Fibroblast of lung (primary cell): ENCODE results near the gene ZNF827. TPM values are rescaled to one million over a fixed set of nuclear protein-coding genes. Genes with fewer than 3 reads are reported as not detected.

Experiments
- DNase-seq, 2 donors: peaks; one replicate each; pipeline versions ENCODE4 v3.0.0 to v3.0.0-alpha.2; 2010; ENCODE audit warnings: low read depth in 2 of 2
- H2AFZ ChIP-seq: 2 replicates; pipeline ENCODE4 v1.5.1; 2012; ENCODE audit warnings: low read length, control low read depth, inconsistent platforms
- H3K27ac ChIP-seq: 2 replicates; pipeline ENCODE4 v1.5.1; 2011; ENCODE audit warnings: low read length, control low read depth; ENCODE audit not compliant: insufficient read depth
- H3K27me3 ChIP-seq: 2 replicates; pipeline ENCODE4 v1.5.1; 2011; ENCODE audit warnings: mild to moderate bottlenecking, low read length; ENCODE audit not compliant: control insufficient read depth, insufficient read depth
- H3K36me3 ChIP-seq: 2 replicates; pipeline ENCODE4 v1.5.1; 2011; ENCODE audit warnings: low read length; ENCODE audit not compliant: control insufficient read depth, insufficient read depth
- H3K4me1 ChIP-seq: 2 replicates; pipeline ENCODE4 v1.5.1; 2011; ENCODE audit warnings: low read length; ENCODE audit not compliant: control insufficient read depth, insufficient read depth; ENCODE audit errors: extremely low read depth
- H3K4me2 ChIP-seq: 2 replicates; pipeline ENCODE4 v1.5.1; 2011; ENCODE audit warnings: low read length, control low read depth; ENCODE audit not compliant: insufficient read depth; ENCODE audit errors: extremely low read depth
- H3K4me3 ChIP-seq, 4 experiments: fragments of 200-600 bp in 1 of 4; sonication (generic) in 1 of 4; replicated peaks in 1 of 4; 2 replicates each; pipeline ENCODE4 v1.5.1; 2011 to 2016; ENCODE audit warnings: low read length in 4 of 4, low read depth in 3 of 4, mild to moderate bottlenecking in 3 of 4, control low read depth in 2 of 4, inconsistent platforms in 1 of 4, mixed read lengths in 1 of 4; ENCODE audit not compliant: insufficient read depth in 1 of 4; ENCODE audit errors: control extremely low read depth in 1 of 4
- H3K79me2 ChIP-seq: 2 replicates; pipeline ENCODE4 v1.5.1; 2012; ENCODE audit warnings: mild to moderate bottlenecking, low read length, inconsistent platforms; ENCODE audit not compliant: control insufficient read depth, insufficient read depth
- H3K9ac ChIP-seq: 2 replicates; pipeline ENCODE4 v1.5.1; 2011; ENCODE audit warnings: mild to moderate bottlenecking, low read length, control low read depth; ENCODE audit not compliant: insufficient read depth
- H3K9me3 ChIP-seq: 2 replicates; pipeline ENCODE4 v1.5.1; 2012; ENCODE audit warnings: low read depth, low read length; ENCODE audit not compliant: control insufficient read depth, insufficient read depth
- H4K20me1 ChIP-seq: 2 replicates; pipeline ENCODE4 v1.5.1; 2011; ENCODE audit warnings: low read length; ENCODE audit not compliant: control insufficient read depth, insufficient read depth; ENCODE audit errors: extremely low read depth
- EZH2 ChIP-seq: IDR thresholded peaks from 2 replicates; pipeline ENCODE4 v1.5.1; 2012; ENCODE audit warnings: low read length, control low read depth, mild to moderate bottlenecking; ENCODE audit errors: missing control alignments
- polyA plus RNA-seq, 2 donors: library from polyadenylated mRNA; depleted of rRNA in 1 of 2; stranded (reverse) in 1 of 2; unstranded in 1 of 2; fragments of >200 nt; gene quantifications; 2 replicates each; pipeline ENCODE4 v1.2.1, GENCODE V29; 2011 to 2012; ENCODE audit warnings: missing spikeins in 1 of 2
- total RNA-seq: library from RNA; depleted of rRNA; stranded (reverse); fragments of >200 nt; gene quantifications from 2 replicates; pipeline ENCODE4 v1.2.1, GENCODE V29; 2014
- TF ChIP-seq, protein P1 (sequence below), 2 donors: IDR thresholded peaks in 1 of 2; conservative IDR thresholded peaks in 1 of 2; 1 replicate in 1 of 2; 2 replicates in 1 of 2; pipeline ENCODE4 v1.5.1; 2011 to 2012; ENCODE audit warnings: low read length in 2 of 2, control low read depth in 1 of 2, inconsistent platforms in 1 of 2, low read depth in 1 of 2, mild to moderate bottlenecking in 1 of 2

The ZNF827 gene
- total and polyA plus RNA-seq, 2 donors (not counting 1 experiment from before 2014, with no cell fraction given): 5.8 to 7.1 TPM

DNA sequence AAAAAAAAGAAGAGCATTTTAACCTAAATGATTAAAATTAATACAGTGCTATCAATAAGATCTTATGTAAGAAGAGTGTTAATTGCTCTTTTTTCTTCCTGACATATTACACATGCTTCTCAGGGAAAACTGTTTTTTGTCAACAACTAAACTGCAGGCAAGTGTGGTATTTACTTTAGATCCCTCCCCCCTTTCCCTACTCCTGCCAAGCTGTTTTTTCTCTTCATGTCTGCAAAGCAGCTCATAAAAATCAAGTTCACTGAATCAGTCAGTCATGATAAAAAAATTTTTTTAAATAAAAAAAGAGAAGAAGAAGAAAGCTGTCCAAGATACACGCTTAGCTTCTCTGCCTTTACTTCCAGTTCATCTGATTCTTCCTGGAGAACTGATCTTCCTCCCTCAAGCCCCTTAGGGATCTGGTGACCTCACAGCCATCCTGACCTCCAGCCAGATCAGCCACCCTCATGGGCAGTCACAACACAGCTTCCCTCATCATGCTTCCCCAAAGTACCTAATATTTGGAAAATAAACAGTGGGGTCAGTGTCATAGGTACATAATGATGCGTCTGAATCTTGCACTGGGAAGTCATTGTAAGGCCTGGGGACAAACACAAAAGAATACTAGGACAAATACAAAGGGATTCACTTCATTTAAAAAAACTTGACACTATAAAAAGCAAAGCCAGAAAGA is 87.0 kb downstream of the ZNF827 start:
- no peaks in the 10 kb centered on the region for H3K9me3 ChIP-seq
- no peaks in the 10 kb centered on the region for H3K36me3 ChIP-seq
- H3K27me3 ChIP-seq: no peaks in the 10 kb centered on the region
- no peaks in the 10 kb centered on the region for H3K79me2 ChIP-seq
- H4K20me1 ChIP-seq: no peaks in the 10 kb centered on the region
- H3K27ac ChIP-seq: no peak overlapping the region
- no peak overlapping the region for H3K4me3 ChIP-seq
- H3K4me1 ChIP-seq: no peaks in the 10 kb centered on the region
- no peak for TF ChIP-seq EZH2
- TF ChIP-seq, protein P1, sequence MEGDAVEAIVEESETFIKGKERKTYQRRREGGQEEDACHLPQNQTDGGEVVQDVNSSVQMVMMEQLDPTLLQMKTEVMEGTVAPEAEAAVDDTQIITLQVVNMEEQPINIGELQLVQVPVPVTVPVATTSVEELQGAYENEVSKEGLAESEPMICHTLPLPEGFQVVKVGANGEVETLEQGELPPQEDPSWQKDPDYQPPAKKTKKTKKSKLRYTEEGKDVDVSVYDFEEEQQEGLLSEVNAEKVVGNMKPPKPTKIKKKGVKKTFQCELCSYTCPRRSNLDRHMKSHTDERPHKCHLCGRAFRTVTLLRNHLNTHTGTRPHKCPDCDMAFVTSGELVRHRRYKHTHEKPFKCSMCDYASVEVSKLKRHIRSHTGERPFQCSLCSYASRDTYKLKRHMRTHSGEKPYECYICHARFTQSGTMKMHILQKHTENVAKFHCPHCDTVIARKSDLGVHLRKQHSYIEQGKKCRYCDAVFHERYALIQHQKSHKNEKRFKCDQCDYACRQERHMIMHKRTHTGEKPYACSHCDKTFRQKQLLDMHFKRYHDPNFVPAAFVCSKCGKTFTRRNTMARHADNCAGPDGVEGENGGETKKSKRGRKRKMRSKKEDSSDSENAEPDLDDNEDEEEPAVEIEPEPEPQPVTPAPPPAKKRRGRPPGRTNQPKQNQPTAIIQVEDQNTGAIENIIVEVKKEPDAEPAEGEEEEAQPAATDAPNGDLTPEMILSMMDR (conservative IDR thresholded peaks at IDR 0.05 in 1 of 2, IDR thresholded peaks at IDR 0.05 in 1 of 2; ENCODE audit: low read depth in 1 of 2, low read length in 2 of 2): no peak
- no peak overlapping the region for H3K4me2 ChIP-seq
- no peak overlapping the region for H2AFZ ChIP-seq
- no peak overlapping the region for H3K9ac ChIP-seq
- DNase-seq: no peak

GRCh38 chr4:145847764-145848163 is 90.9 kb downstream of the ZNF827 start:
- Histone ChIP-seq H4K20me1 (no peaks in the 10 kb centered on the region), H3K27me3 (no peaks in the 10 kb centered on the region), H3K79me2 (no peaks in the 10 kb centered on the region), H3K9ac (no peak overlapping the region), H3K9me3 (no peaks in the 10 kb centered on the region), H3K4me2 (no peak overlapping the region), H3K4me1 (no peaks in the 10 kb centered on the region), H3K36me3 (no peaks in the 10 kb centered on the region), H3K4me3 (no peak overlapping the region), H2AFZ (no peak overlapping the region), H3K27ac (no peak overlapping the region)
- no peak for DNase-seq
- TF ChIP-seq, protein P1 (conservative IDR thresholded peaks at IDR 0.05 in 1 of 2, IDR thresholded peaks at IDR 0.05 in 1 of 2; ENCODE audit: low read depth in 1 of 2, low read length in 2 of 2): no peak
- TF ChIP-seq EZH2: no peak

DNA sequence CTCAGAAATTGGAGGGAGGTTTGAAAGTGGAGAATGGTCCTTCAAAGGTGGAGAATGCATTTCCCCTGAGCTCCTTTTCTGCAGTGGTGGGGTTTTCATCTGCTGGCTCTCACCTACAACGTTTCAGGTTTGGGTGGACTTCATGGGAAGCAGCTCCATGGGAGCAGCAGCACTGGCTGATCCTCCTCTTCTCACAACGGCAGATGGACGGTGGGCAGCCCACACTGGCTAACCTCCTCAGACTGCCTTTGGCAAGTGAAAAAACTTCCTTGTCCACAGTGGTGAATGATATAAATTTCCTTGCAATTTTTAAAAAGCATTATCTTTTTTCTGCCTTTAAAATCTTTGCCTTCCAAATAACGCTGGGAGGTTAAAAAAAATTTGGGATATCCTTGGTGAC is 93.5 kb downstream of the ZNF827 start:
- TF ChIP-seq, protein P1 (conservative IDR thresholded peaks at IDR 0.05 in 1 of 2, IDR thresholded peaks at IDR 0.05 in 1 of 2; ENCODE audit: low read depth in 1 of 2, low read length in 2 of 2): no peak
- Histone ChIP-seq H2AFZ (no peak overlapping the region), H3K4me3 (no peak overlapping the region), H4K20me1 (no peaks in the 10 kb centered on the region), H3K9me3 (no peaks in the 10 kb centered on the region), H3K36me3 (no peaks in the 10 kb centered on the region), H3K79me2 (no peaks in the 10 kb centered on the region), H3K9ac (no peak overlapping the region), H3K27me3 (no peaks in the 10 kb centered on the region), H3K27ac (no peak overlapping the region), H3K4me2 (no peak overlapping the region), H3K4me1 (no peaks in the 10 kb centered on the region)
- no peak for DNase-seq
